CD14-positive monocyte (primary cell): ENCODE measurements around the gene HLA-DPA1. TPM values are rescaled to one million over a fixed set of nuclear protein-coding genes. Genes with fewer than 3 reads are reported as not detected.
A peak's percentile ranks its signal among the peaks of the same experiment; 100 is the strongest.

Source experiments
- DNase-seq, 3 donors: peaks; one replicate each; pipeline ENCODE4 v3.0.0-alpha.2; 2011 to 2022
- H2AFZ ChIP-seq: 2 replicates; pipeline ENCODE4 v1.6.0; 2012; ENCODE audit warnings: mild to moderate bottlenecking, low read depth, low read length, inconsistent platforms; ENCODE audit not compliant: insufficient read depth, poor library complexity, severe bottlenecking
- H3K27ac ChIP-seq, 2 donors: 1 replicate in 1 of 2; 2 replicates in 1 of 2; pipeline ENCODE4 v1.5.1; 2012 to 2013; ENCODE audit warnings: low read length in 2 of 2, control low read depth in 1 of 2, inconsistent platforms in 1 of 2, low read depth in 1 of 2, mild to moderate bottlenecking in 1 of 2
- H3K27me3 ChIP-seq, 2 donors: one replicate each; pipeline versions ENCODE4 v1.6.0 to v1.6.1; 2011 to 2013; ENCODE audit warnings: low read length in 2 of 2; ENCODE audit not compliant: control insufficient read depth in 2 of 2, insufficient read depth in 2 of 2
- H3K36me3 ChIP-seq, 2 donors: replicated peaks in 1 of 2; 1 replicate in 1 of 2; 2 replicates in 1 of 2; pipeline versions ENCODE4 v1.5.1 to v1.6.1; 2012 to 2013; ENCODE audit warnings: low read length in 2 of 2, control low read depth in 1 of 2, inconsistent platforms in 1 of 2, mild to moderate bottlenecking in 1 of 2; ENCODE audit not compliant: insufficient read depth in 2 of 2, control insufficient read depth in 1 of 2
- H3K4me1 ChIP-seq, 2 donors: 1 replicate in 1 of 2; 2 replicates in 1 of 2; pipeline versions ENCODE4 v1.5.1 to v1.6.1; 2012 to 2013; ENCODE audit warnings: low read length in 2 of 2, control low read depth in 1 of 2, inconsistent platforms in 1 of 2, mild to moderate bottlenecking in 1 of 2, moderate library complexity in 1 of 2; ENCODE audit not compliant: insufficient read depth in 2 of 2, control insufficient read depth in 1 of 2
- H3K4me2 ChIP-seq: replicated peaks from 2 replicates; pipeline ENCODE3; 2012; ENCODE audit warnings: low read length, moderate library complexity, mild to moderate bottlenecking; ENCODE audit not compliant: poor library complexity, severe bottlenecking; ENCODE audit errors: extremely low read depth
- H3K4me3 ChIP-seq, 3 experiments: fragments of 200-600 bp in 1 of 3; sonication (generic) in 1 of 3; replicated peaks in 1 of 3; 1 replicate in 2 of 3; 2 replicates in 1 of 3; pipeline ENCODE4 v1.5.1; 2011 to 2013; ENCODE audit warnings: low read length in 3 of 3, mild to moderate bottlenecking in 3 of 3, control low read depth in 2 of 3, low read depth in 2 of 3, inconsistent platforms in 1 of 3, moderate library complexity in 1 of 3
- H3K79me2 ChIP-seq: 2 replicates; pipeline ENCODE4 v1.6.0; 2012; ENCODE audit warnings: mild to moderate bottlenecking, control low read depth, inconsistent platforms, low read length, moderate library complexity; ENCODE audit not compliant: insufficient read depth
- H3K9ac ChIP-seq: 2 replicates; pipeline ENCODE4 v1.6.0; 2017; ENCODE audit warnings: low read length, mild to moderate bottlenecking; ENCODE audit not compliant: insufficient read depth, poor library complexity, severe bottlenecking
- H3K9me3 ChIP-seq, 2 donors: replicated peaks in 1 of 2; 1 replicate in 1 of 2; 2 replicates in 1 of 2; pipeline versions ENCODE4 v1.5.1 to v1.6.1; 2012 to 2013; ENCODE audit warnings: low read length in 2 of 2, control low read depth in 1 of 2; ENCODE audit not compliant: control insufficient read depth in 1 of 2, insufficient read depth in 1 of 2
- H4K20me1 ChIP-seq: 2 replicates; pipeline ENCODE4 v1.6.0; 2012; ENCODE audit warnings: mild to moderate bottlenecking, low read length, control low read depth, moderate library complexity; ENCODE audit not compliant: insufficient read depth
- H3K27ac Mint-ChIP-seq, 7 donors: one replicate each; pipeline ENCODE4 v1.8.0; 2020; ENCODE audit warnings: mild to moderate bottlenecking in 7 of 7, mixed read lengths in 7 of 7, moderate library complexity in 6 of 7, inconsistent platforms in 2 of 7
- H3K27me3 Mint-ChIP-seq, 3 donors: one replicate each; pipeline ENCODE4 v1.8.0; 2021 to 2022; ENCODE audit warnings: low read depth in 3 of 3, mild to moderate bottlenecking in 3 of 3, mixed read lengths in 3 of 3, moderate library complexity in 3 of 3, inconsistent platforms in 1 of 3
- H3K36me3 Mint-ChIP-seq, 2 donors: one replicate each; pipeline ENCODE4 v1.8.0; 2020; ENCODE audit warnings: mixed read lengths in 2 of 2, inconsistent platforms in 1 of 2, mild to moderate bottlenecking in 1 of 2
- H3K4me1 Mint-ChIP-seq: one replicate; pipeline ENCODE4 v1.8.0; 2020; ENCODE audit warnings: mild to moderate bottlenecking, mixed read lengths
- H3K4me3 Mint-ChIP-seq, 2 donors: one replicate each; pipeline ENCODE4 v1.8.0; 2020; ENCODE audit warnings: mild to moderate bottlenecking in 2 of 2, mixed read lengths in 2 of 2, moderate library complexity in 1 of 2
- H3K9me3 Mint-ChIP-seq, 7 donors: one replicate each; pipeline ENCODE4 v1.8.0; 2020 to 2022; ENCODE audit warnings: mixed read lengths in 7 of 7, mild to moderate bottlenecking in 6 of 7, moderate library complexity in 6 of 7, inconsistent platforms in 2 of 7
- CTCF ChIP-seq: fragments of 200-600 bp; IDR thresholded peaks from one replicate; pipeline ENCODE4 v1.8.0; 2022; ENCODE audit warnings: antibody characterized with exemption, mild to moderate bottlenecking
- WGBS: methylation state at CpG from one replicate; pipeline ENCODE4 v1.1.5; 2013; ENCODE audit warnings: missing lambda C conversion rate; ENCODE audit not compliant: insufficient coverage; 5-methylcytosine and 5-hydroxymethylcytosine counted together
- intact Hi-C, 2 donors: fragments of 100-400 bp; cut with micrococcal nuclease; formaldehyde crosslinking; loops; one replicate each; pipeline versions ENCODE4 v1.15.0 to v1.15.1; 2023
- polyA minus RNA-seq: library from RNA; depleted of rRNA, polyadenylated mRNA; stranded (reverse); fragments of >200 nt; gene quantifications from 2 replicates; pipeline ENCODE4 v1.2.3, GENCODE V29; 2012
- polyA plus RNA-seq, 3 donors: library from polyadenylated mRNA; depleted of rRNA in 1 of 3; unstranded in 2 of 3; stranded (reverse) in 1 of 3; fragments of 300-500 nt in 2 of 3; fragments of >200 nt in 1 of 3; fragmentation: Illumina TruSeq in 2 of 3; gene quantifications; 1 replicate in 2 of 3; 2 replicates in 1 of 3; pipeline ENCODE4 v1.2.3, GENCODE V29; 2012 to 2021
- total RNA-seq, 12 experiments: library from RNA in 1 of 12; stranded (reverse) in 1 of 12; fragments of 120-200 nt in 1 of 12; gene quantifications; one replicate each; pipeline ENCODE4 v1.2.4 and lab custom pipeline; 2013 to 2026; ENCODE audit warnings: mixed read lengths in 6 of 12, inconsistent platforms in 1 of 12

HLA-DPA1 gene
- 1,829 TPM for total RNA-seq (2013)
- 1,000 to 10,000 TPM in 1 of 3 donors, 100 to 1,000 TPM in 2; 578 to 1,024 (median 796) TPM for polyA plus RNA-seq
- 443 and 994 TPM in 2 replicates for polyA minus RNA-seq
- 141 to 1,021 (median 553) reads per million in 11 experiments for total RNA-seq (lab: John Stamatoyannopoulos, UW)

- Histone ChIP-seq H3K9ac (peak within 1 kb of the TSS; percentile 61), H3K4me2 (peak within 1 kb of the TSS; percentile 94), H4K20me1 (peaks cover 15% of the 10 kb centered on the region), H3K36me3 (peaks cover 18 to 20% of the 10 kb centered on the region in 2 donors), H3K4me3 (peak within 1 kb of the TSS; percentile 80 to 95 (median 86)), H3K27ac (peak within 1 kb of the TSS; percentile 77 to 88), H3K9me3 (no peaks in the 10 kb centered on the region), H3K79me2 (peaks cover 73% of the 10 kb centered on the region), H3K27me3 (no peaks in the 10 kb centered on the region), H2AFZ (peak within 1 kb of the TSS; percentile 63), H3K4me1 (peaks cover 60 to 74% of the 10 kb centered on the region in 2 donors)
- Mint-ChIP-seq H3K27me3 (peaks cover 0 to 2% (median 0%) of the 10 kb centered on the region in 3 donors), H3K27ac (peak within 1 kb of the TSS; percentile 90 to 96 (median 94)), H3K36me3 (peaks cover 31 to 53% of the 10 kb centered on the region in 2 donors), H3K4me1 (peaks cover 74% of the 10 kb centered on the region), H3K9me3 (peaks cover 0 to 7% (median 2%) of the 10 kb centered on the region in 7 donors), H3K4me3 (peak within 1 kb of the TSS; percentile 75 to 88)
- no peak for TF ChIP-seq CTCF
- intact Hi-C loops: loop anchor here in 1 of 2 donors (5.0 kb wide), 1 partner anchor 46 kb away; no protein-coding TSS in a partner anchor
- 0% methylated on average over 7 of the region's 8 CpGs for WGBS
- peak; percentile 77 to 89 (median 88) for DNase-seq
These were observed at the start of gene HLA-DPA1 for GRCh38 chr6:33073431-33073871. HLA-DPA1 (minus strand) TSS chr6:33073649.

GRCh38 chr6:33123181-33123580, 49.7 kb upstream of the HLA-DPA1 start:
- H3K4me3 Mint-ChIP-seq: no peak overlapping the region
- Histone ChIP-seq H3K9me3 (peaks cover 13 to 18% of the 10 kb centered on the region in 2 donors), H3K27ac (no peak overlapping the region), H4K20me1 (no peaks in the 10 kb centered on the region), H2AFZ (no peak overlapping the region), H3K4me1 (no peaks in the 10 kb centered on the region), H3K9ac (no peak overlapping the region), H3K4me3 (no peak overlapping the region), H3K27me3 (peaks cover 1% of the 10 kb centered on the region in 2 donors), H3K36me3 (no peaks in the 10 kb centered on the region), H3K4me2 (no peak overlapping the region), H3K79me2 (no peaks in the 10 kb centered on the region)
- H3K9me3 Mint-ChIP-seq: peaks cover 10 to 28% (median 18%) of the 10 kb centered on the region in 7 donors
- H3K4me1 Mint-ChIP-seq: no peaks in the 10 kb centered on the region
- 90% methylated on average over 4 of the region's 6 CpGs for WGBS
- peaks cover 6 to 17% (median 7%) of the 10 kb centered on the region in 3 donors for H3K27me3 Mint-ChIP-seq
- peaks cover 0 to 3% of the 10 kb centered on the region in 2 donors for H3K36me3 Mint-ChIP-seq
- intact Hi-C loops: loop anchor here in 1 of 2 donors (5.0 kb wide), 2 partner anchors 34 to 124 kb away; no protein-coding TSS in a partner anchor
- H3K27ac Mint-ChIP-seq: no peak overlapping the region
- TF ChIP-seq CTCF: no peak
- DNase-seq: no peak
